GM12878 (cell line): ENCODE data around the gene INHBE. TPM values are rescaled to one million over a fixed set of nuclear protein-coding genes. Genes with fewer than 3 reads are reported as not detected.

Source experiments
- ATAC-seq: fragments of 200-7000 bp; cut with Tn5 transposase; 3 replicates; pipeline ENCODE4 v1.9.1; 2020; ENCODE audit warnings: mild to moderate bottlenecking, moderate library complexity
- Bru-seq: library from RNA; stranded (reverse); fragments of 400-500 nt; gene quantifications from one replicate; lab custom pipeline; 2021; lab: Mats Ljungman, UMichigan
- BruChase-seq, 2 experiments: library from RNA; stranded (reverse); fragments of 400-500 nt; gene quantifications; one replicate each; lab custom pipeline; 2021; lab: Mats Ljungman, UMichigan
- BruUV-seq: library from RNA; stranded (reverse); fragments of 400-500 nt; replicated peaks from 2 replicates; lab custom pipeline; 2021; lab: Mats Ljungman, UMichigan
- CTCF ChIA-PET: fragments of 300-600 bp; sonication (Branson Sonifier 250); formaldehyde crosslinking; extraction: SDS; loops from one replicate; lab custom pipeline; 2021; ENCODE audit warnings: inconsistent platforms; lab: Yijun Ruan, JAX
- POLR2A ChIA-PET: fragments of 350-600 bp; formaldehyde crosslinking; extraction: SDS; loops from one replicate; lab custom pipeline; 2021; ENCODE audit warnings: inconsistent platforms; lab: Charles Lee
- RAD21 ChIA-PET: fragments of 300-600 bp; sonication (Branson Sonifier 250); formaldehyde crosslinking; loops from one replicate; lab custom pipeline; 2023; ENCODE audit warnings: antibody characterized with exemption; ENCODE audit not compliant: unreplicated experiment; lab: Charles Lee
- SMC1A ChIA-PET: fragments of 300-600 bp; sonication (Branson Sonifier 250); formaldehyde crosslinking; loops from one replicate; lab custom pipeline; 2023; ENCODE audit not compliant: unreplicated experiment, uncharacterized antibody; lab: Charles Lee
- DNase-seq: peaks from one replicate; pipeline ENCODE4 v3.0.0-alpha.2; 2011; ENCODE audit warnings: low read depth, low spot score
- FAIRE-seq: peaks from 3 replicates; lab custom pipeline; 2011; peaks lifted over from hg19 to GRCh38; lab: Jason Lieb, UNC
- H2AFZ ChIP-seq: 2 replicates; pipeline ENCODE4 v1.6.0; 2011; ENCODE audit warnings: low read depth, low read length, control low read depth; ENCODE audit not compliant: control insufficient read depth
- H3K27ac ChIP-seq: 2 replicates; pipeline ENCODE4 v1.5.1; 2011; ENCODE audit warnings: control low read depth; ENCODE audit not compliant: control insufficient read depth, insufficient read depth
- H3K27me3 ChIP-seq, 2 experiments: replicated peaks in 1 of 2; 2 replicates each; pipeline versions ENCODE4 v1.6.0 to v1.6.1; 2011; ENCODE audit warnings: low read length in 1 of 2; ENCODE audit not compliant: control insufficient read depth in 2 of 2, insufficient read depth in 2 of 2
- H3K36me3 ChIP-seq, 2 experiments: 2 replicates each; pipeline ENCODE4 v1.5.1; 2011; ENCODE audit warnings: low read length in 1 of 2; ENCODE audit not compliant: control insufficient read depth in 2 of 2, insufficient read depth in 2 of 2
- H3K4me1 ChIP-seq: 2 replicates; pipeline ENCODE4 v1.6.1; 2011; ENCODE audit warnings: mild to moderate bottlenecking, low read length, moderate library complexity, mixed read lengths; ENCODE audit not compliant: control insufficient read depth, insufficient read depth
- H3K4me2 ChIP-seq: 2 replicates; pipeline ENCODE4 v1.6.0; 2011; ENCODE audit warnings: control low read depth; ENCODE audit not compliant: control insufficient read depth, insufficient read depth
- H3K4me3 ChIP-seq: fragments of 200-600 bp; sonication (generic); 2 replicates; pipeline ENCODE4 v1.5.1; 2016
- H3K79me2 ChIP-seq: 2 replicates; pipeline ENCODE4 v1.6.0; 2011; ENCODE audit warnings: low read length; ENCODE audit not compliant: control insufficient read depth, insufficient read depth
- H3K9ac ChIP-seq: 2 replicates; pipeline ENCODE4 v1.8.0; 2011; ENCODE audit warnings: low read length, control low read depth, mixed read lengths; ENCODE audit not compliant: control insufficient read depth, insufficient read depth
- H3K9me3 ChIP-seq: replicated peaks from 3 replicates; pipeline ENCODE4 v1.5.1; 2011; ENCODE audit warnings: mild to moderate bottlenecking, low read length; ENCODE audit not compliant: control insufficient read depth, insufficient read depth
- H4K20me1 ChIP-seq: 2 replicates; pipeline ENCODE4 v1.6.0; 2011; ENCODE audit not compliant: control insufficient read depth, insufficient read depth
- ATF7 ChIP-seq: fragments of 450-650 bp; IDR thresholded peaks from 2 replicates; pipeline ENCODE4 v1.6.1; 2016; ENCODE audit warnings: low read depth, mild to moderate bottlenecking
- BHLHE40 ChIP-seq, 2 experiments: fragments of 450-650 bp in 1 of 2; IDR thresholded peaks; 2 replicates each; pipeline ENCODE4 v1.6.1; 2011 to 2017; ENCODE audit warnings: low read depth in 2 of 2, borderline replicate concordance in 1 of 2, improper control_type of control experiment in 1 of 2, low read length in 1 of 2, mild to moderate bottlenecking in 1 of 2
- CREB1 ChIP-seq: IDR thresholded peaks from 2 replicates; pipeline ENCODE4 v1.6.1; 2012; ENCODE audit warnings: low read depth, mild to moderate bottlenecking, inconsistent platforms
- EED ChIP-seq: sonication (generic); IDR thresholded peaks from 2 replicates; pipeline ENCODE4 v1.6.1; 2016; ENCODE audit warnings: antibody characterized with exemption, low read depth
- ESRRA ChIP-seq: IDR thresholded peaks from 2 replicates; pipeline ENCODE4 v1.6.1; 2012; ENCODE audit warnings: mild to moderate bottlenecking, low read length, improper control_type of control experiment
- GABPA ChIP-seq: IDR thresholded peaks from 2 replicates; pipeline ENCODE4 v1.6.1; 2014; ENCODE audit warnings: antibody characterized with exemption, low read depth, mild to moderate bottlenecking, inconsistent platforms
- IKZF1 ChIP-seq: fragments of 450-650 bp; conservative IDR thresholded peaks from 2 replicates; pipeline ENCODE4 v1.6.1; 2017; ENCODE audit warnings: antibody characterized with exemption, mild to moderate bottlenecking
- MAX ChIP-seq: IDR thresholded peaks from 2 replicates; pipeline ENCODE4 v1.6.1; 2012; ENCODE audit warnings: low read depth, low read length, improper control_type of control experiment
- MEF2A ChIP-seq: IDR thresholded peaks from 2 replicates; pipeline ENCODE4 v1.6.1; 2011; ENCODE audit warnings: low read depth, mild to moderate bottlenecking, low read length, moderate library complexity; ENCODE audit not compliant: insufficient read depth
- MTA3 ChIP-seq: IDR thresholded peaks from 2 replicates; pipeline ENCODE4 v1.6.1; 2012; ENCODE audit warnings: low read length, inconsistent platforms, borderline replicate concordance
- NFYA ChIP-seq: IDR thresholded peaks from 2 replicates; pipeline ENCODE4 v1.6.1; 2011; ENCODE audit warnings: low read depth, mild to moderate bottlenecking, low read length, improper control_type of control experiment, borderline replicate concordance
- NR2F1 ChIP-seq: fragments of 450-650 bp; conservative IDR thresholded peaks from 2 replicates; pipeline ENCODE4 v1.6.1; 2017; ENCODE audit warnings: mild to moderate bottlenecking
- SIN3A ChIP-seq: IDR thresholded peaks from 2 replicates; pipeline ENCODE4 v1.6.1; 2012; ENCODE audit warnings: low read depth, low read length, improper control_type of control experiment
- ZSCAN29 ChIP-seq: fragments of 450-650 bp; IDR thresholded peaks from 2 replicates; pipeline ENCODE4 v1.6.1; 2017; ENCODE audit warnings: mild to moderate bottlenecking, moderate library complexity
- WGBS: methylation state at CpG from one replicate; pipeline ENCODE4 v1.1.6; 2016; ENCODE audit warnings: low lambda C conversion rate; ENCODE audit not compliant: insufficient replicate concordance, insufficient coverage; ENCODE audit errors: missing lambda C conversion rate; 5-methylcytosine and 5-hydroxymethylcytosine counted together
- in situ Hi-C: fragments of 300-500 bp; cut with MboI; formaldehyde crosslinking; loops from 9 replicates; pipeline ENCODE4 v1.14.3; 2018; ENCODE audit warnings: mixed read lengths
- intact Hi-C: fragments of 100-400 bp; cut with micrococcal nuclease; formaldehyde crosslinking; loops from one replicate; pipeline ENCODE4 v1.14.2; 2022; ENCODE audit not compliant: unreplicated experiment
- long read RNA-seq, 2 experiments: library from polyadenylated mRNA; unstranded; transcript quantifications; one replicate each; pipeline ENCODE4 v2.0.0, GENCODE V29; 2019 to 2020
- polyA minus RNA-seq, 3 experiments: library from RNA; depleted of rRNA, polyadenylated mRNA; stranded (reverse); fragments of >200 nt; gene quantifications; 2 replicates each; pipeline ENCODE4 v1.2.3, GENCODE V29; 2011
- polyA plus RNA-seq, 11 experiments: library from polyadenylated mRNA; depleted of rRNA in 4 of 11; unstranded in 6 of 11; stranded (reverse) in 5 of 11; fragments of >200 nt; fragmentation: Nextera tagmentation in 4 of 11; fragmentation: Illumina TruSeq in 1 of 11; extraction: Ambion mirVana in 4 of 11; extraction: Trizol in 1 of 11; gene quantifications; 1 replicate in 1 of 11; 2 replicates in 10 of 11; pipeline versions ENCODE4 v1.2.1 to v1.2.3, GENCODE V29; 2011 to 2016; ENCODE audit warnings: inconsistent platforms in 2 of 11, missing spikeins in 2 of 11, low read depth in 1 of 11
- total RNA-seq, 4 experiments: library from RNA; depleted of rRNA in 3 of 4; stranded (reverse); fragments of >200 nt in 3 of 4; fragmentation: Illumina TruSeq in 1 of 4; extraction: Trizol in 1 of 4; gene quantifications; 2 replicates each; pipeline versions ENCODE4 v1.2.1 to v1.2.3, GENCODE V29; 2013 to 2021
- TF ChIP-seq, protein P1 (sequence below), 3 experiments: IDR thresholded peaks in 2 of 3; conservative IDR thresholded peaks in 1 of 3; 2 replicates each; pipeline ENCODE4 v1.5.1; 2011; ENCODE audit warnings: low read depth in 3 of 3, low read length in 3 of 3, mild to moderate bottlenecking in 3 of 3, control low read depth in 2 of 3, moderate library complexity in 2 of 3, inconsistent platforms in 1 of 3, mixed read lengths in 1 of 3; ENCODE audit not compliant: control insufficient read depth in 2 of 3, insufficient read depth in 1 of 3; ENCODE audit errors: extremely low read depth in 1 of 3
- TF ChIP-seq, protein P2 (sequence below): IDR thresholded peaks from 2 replicates; pipeline ENCODE4 v1.6.1; 2012; ENCODE audit warnings: low read depth, low read length, improper control_type of control experiment

INHBE gene
- 0.79 and 1.3 TPM in 2 replicates for total RNA-seq (2013; cell fraction: nucleolus; rRNA removed)
- total RNA-seq (2014; rRNA removed): 0.51 and 1.5 TPM in 2 replicates
- 0.36 and 0.78 TPM in 2 replicates for total RNA-seq (2014; rRNA removed; fragmentation: Illumina TruSeq; extraction: Trizol)
- total RNA-seq (2021): 0.64 and 0.77 TPM in 2 replicates
- 0.16 TPM for polyA plus RNA-seq (2011; ENCODE audit: low read depth)
- 2.2 and 2.5 TPM in 2 replicates for polyA plus RNA-seq (2011; rRNA removed)
- polyA plus RNA-seq (2011; cell fraction: cytosol; rRNA removed): 3.1 and 4.4 TPM in 2 replicates
- polyA plus RNA-seq (2011; cell fraction: nucleus; rRNA removed): 1.3 and 1.9 TPM in 2 replicates
- polyA plus RNA-seq (2012): 0.12 and 0.73 TPM in 2 replicates
- polyA plus RNA-seq (2014; fragmentation: Illumina TruSeq; extraction: Trizol): 0.38 and 0.70 TPM in 2 replicates
- under 1 TPM; 0.13 to 0.18 TPM for polyA plus RNA-seq (2014; fragmentation: Nextera tagmentation; extraction: Ambion mirVana)
- polyA plus RNA-seq (2014; rRNA removed): 0.58 and 1.9 TPM in 2 replicates
- polyA plus RNA-seq (2016; fragmentation: Nextera tagmentation; extraction: Ambion mirVana): under 1 TPM; 0.09 to 0.14 TPM
- 2.8 and 6.2 TPM in 2 replicates for polyA minus RNA-seq (2011; rRNA and poly(A)+ RNA removed)
- polyA minus RNA-seq (2011; cell fraction: cytosol; rRNA and poly(A)+ RNA removed): 1.6 and 2.0 TPM in 2 replicates
- 3.5 and 6.3 TPM in 2 replicates for polyA minus RNA-seq (2011; cell fraction: nucleus; rRNA and poly(A)+ RNA removed)
- percentile 32 among the genes with signal in this experiment for Bru-seq, nascent RNA
- BruChase-seq, experiment 1, labeled RNA remaining after a 6-hour chase: percentile 28 among the genes with signal in this experiment
- percentile 27 among the genes with signal in this experiment for BruChase-seq, experiment 2, labeled RNA remaining after a 2-hour chase
- long read RNA-seq, experiment 1: 0 reads
- long read RNA-seq, experiment 2, partial matches to known transcripts: 0 of 2 reads
- long read RNA-seq, experiment 2, other reads (novel, unspliced or antisense): 0 of 2 reads

- no peaks in the 10 kb centered on the region for H3K9me3 ChIP-seq
- in situ Hi-C loops: loop anchor here (5.0 to 10.0 kb wide), 2 partner anchors 140 to 192 kb away; no protein-coding TSS in a partner anchor
- peak within 1 kb of the TSS; percentile 89 for H2AFZ ChIP-seq
- peaks cover 11% of the 10 kb centered on the region for H3K4me1 ChIP-seq
- H3K36me3 ChIP-seq: no peaks in the 10 kb centered on the region
- H3K9ac ChIP-seq: peak within 1 kb of the TSS; percentile 40; the same call in 1 of the 2 replicates
- ChIA-PET POLR2A (interaction anchor here (0.5 to 6.1 kb wide), 16 partner anchors 9 to 412 kb away, joined by 3 to 29 read pairs (median 4); partner anchors contain the start of genes INHBC and SHMT2), SMC1A (interaction anchor here (0.9 to 7.6 kb wide), 17 partner anchors 12 to 241 kb away, joined by 3 to 226 read pairs (median 4); partner anchors contain the start of gene SHMT2), RAD21 (interaction anchor here (0.5 to 6.8 kb wide), 15 partner anchors 8 to 241 kb away, joined by 3 to 224 read pairs (median 10); partner anchors contain the start of genes INHBC, SHMT2 and STAC3), CTCF (interaction anchor here (0.6 to 11.0 kb wide), 41 partner anchors 7 to 698 kb away, joined by 3 to 540 read pairs (median 5); partner anchors contain the start of genes ARHGAP9, INHBC, PIP4K2C and SHMT2)
- BruUV-seq: no TSS peak
- H3K4me2 ChIP-seq: peak within 1 kb of the TSS; percentile 75
- ATAC-seq (peak; percentile 59), FAIRE-seq (no peak), DNase-seq (no peak)
- H3K27me3 ChIP-seq: no peaks in the 10 kb centered on the region
- WGBS: 72% methylated on average over 10 of the region's 10 CpGs
- intact Hi-C loops: loop anchor here (5.0 kb wide), 1 partner anchor 168 kb away; no protein-coding TSS in a partner anchor
- no peak within 1 kb of the TSS for H3K27ac ChIP-seq
- no peaks in the 10 kb centered on the region for H3K79me2 ChIP-seq
- no peak within 1 kb of the TSS for H3K4me3 ChIP-seq
- no peaks in the 10 kb centered on the region for H4K20me1 ChIP-seq
- no peak for TF ChIP-seq EED
- peak; percentile 82 for TF ChIP-seq ATF7
- peak in 1 of 2 experiments; percentile 33; a peak in 1 of 4 replicates for TF ChIP-seq BHLHE40 (IDR thresholded peaks at IDR 0.05; ENCODE audit: borderline replicate concordance in 1 of 2, low read depth in 2 of 2, low read length in 1 of 2)
- TF ChIP-seq NFYA: no peak
- no peak for TF ChIP-seq SIN3A
- TF ChIP-seq MEF2A: no peak
- TF ChIP-seq IKZF1: peak; percentile 45; the same call in 1 of the 2 replicates
- TF ChIP-seq ESRRA: no peak
- TF ChIP-seq NR2F1: peak; percentile 65
- TF ChIP-seq, protein P1, sequence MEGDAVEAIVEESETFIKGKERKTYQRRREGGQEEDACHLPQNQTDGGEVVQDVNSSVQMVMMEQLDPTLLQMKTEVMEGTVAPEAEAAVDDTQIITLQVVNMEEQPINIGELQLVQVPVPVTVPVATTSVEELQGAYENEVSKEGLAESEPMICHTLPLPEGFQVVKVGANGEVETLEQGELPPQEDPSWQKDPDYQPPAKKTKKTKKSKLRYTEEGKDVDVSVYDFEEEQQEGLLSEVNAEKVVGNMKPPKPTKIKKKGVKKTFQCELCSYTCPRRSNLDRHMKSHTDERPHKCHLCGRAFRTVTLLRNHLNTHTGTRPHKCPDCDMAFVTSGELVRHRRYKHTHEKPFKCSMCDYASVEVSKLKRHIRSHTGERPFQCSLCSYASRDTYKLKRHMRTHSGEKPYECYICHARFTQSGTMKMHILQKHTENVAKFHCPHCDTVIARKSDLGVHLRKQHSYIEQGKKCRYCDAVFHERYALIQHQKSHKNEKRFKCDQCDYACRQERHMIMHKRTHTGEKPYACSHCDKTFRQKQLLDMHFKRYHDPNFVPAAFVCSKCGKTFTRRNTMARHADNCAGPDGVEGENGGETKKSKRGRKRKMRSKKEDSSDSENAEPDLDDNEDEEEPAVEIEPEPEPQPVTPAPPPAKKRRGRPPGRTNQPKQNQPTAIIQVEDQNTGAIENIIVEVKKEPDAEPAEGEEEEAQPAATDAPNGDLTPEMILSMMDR (IDR thresholded peaks at IDR 0.05 in 2 of 3, conservative IDR thresholded peaks at IDR 0.05 in 1 of 3; ENCODE audit: control insufficient read depth in 2 of 3, extremely low read depth in 1 of 3, insufficient read depth in 1 of 3, low read depth in 3 of 3, low read length in 3 of 3): no peak
- no peak for TF ChIP-seq CREB1
- TF ChIP-seq MAX: no peak
- no peak for TF ChIP-seq ZSCAN29
- TF ChIP-seq, protein P2, sequence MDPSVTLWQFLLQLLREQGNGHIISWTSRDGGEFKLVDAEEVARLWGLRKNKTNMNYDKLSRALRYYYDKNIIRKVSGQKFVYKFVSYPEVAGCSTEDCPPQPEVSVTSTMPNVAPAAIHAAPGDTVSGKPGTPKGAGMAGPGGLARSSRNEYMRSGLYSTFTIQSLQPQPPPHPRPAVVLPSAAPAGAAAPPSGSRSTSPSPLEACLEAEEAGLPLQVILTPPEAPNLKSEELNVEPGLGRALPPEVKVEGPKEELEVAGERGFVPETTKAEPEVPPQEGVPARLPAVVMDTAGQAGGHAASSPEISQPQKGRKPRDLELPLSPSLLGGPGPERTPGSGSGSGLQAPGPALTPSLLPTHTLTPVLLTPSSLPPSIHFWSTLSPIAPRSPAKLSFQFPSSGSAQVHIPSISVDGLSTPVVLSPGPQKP: no peak
- TF ChIP-seq GABPA: no peak
- no peak for TF ChIP-seq MTA3
Observed at GRCh38 chr12:57454566-57455373, at the start of gene INHBE. Gene INHBE, plus strand, starts transcription at chr12:57455307. Its CDS starts 230 bp downstream, at chr12:57455537.
